Left renal pelvis (tissue), 4 donors: ENCODE measurements around the gene TEDC2. TPM values are rescaled to one million over a fixed set of nuclear protein-coding genes. Genes with fewer than 3 reads are reported as not detected.
A peak's percentile ranks its signal among the peaks of the same experiment; 100 is the strongest.

ENCODE experiments used
- DNase-seq, 4 donors: peaks; one replicate each; pipeline ENCODE4 v3.0.0-alpha.2; 2013; ENCODE audit warnings: low read depth in 4 of 4, low spot score in 3 of 4
- polyA plus RNA-seq, 4 donors: library from polyadenylated mRNA; unstranded; fragments of 120-200 nt; gene quantifications; one replicate each; pipeline ENCODE4 v1.2.1, GENCODE V29; 2013; ENCODE audit not compliant: insufficient read length in 4 of 4

TEDC2 gene
- polyA plus RNA-seq, 4 donors, result 6.1 to 14.6 (median 10.1) TPM

GRCh38 chr16:2490190-2491105, 30.5 kb downstream of the TEDC2 start:
- no peak for DNase-seq

- DNase-seq, result no peak
Measured at GRCh38 chr16:2492292-2492691, 32.4 kb downstream of the TEDC2 start.

GRCh38 chr16:2493605-2494004, 33.7 kb downstream of the TEDC2 start:
- DNase-seq, result no peak

- no peak for DNase-seq
Measured at GRCh38 chr16:2494616-2495015, 34.7 kb downstream of the TEDC2 start.

GRCh38 chr16:2495041-2495440, 35.1 kb downstream of the TEDC2 start:
- DNase-seq, result no peak

GRCh38 chr16:2496223-2497115, 36.6 kb downstream of the TEDC2 start:
- no peak for DNase-seq

GRCh38 chr16:2497116-2497630, 37.3 kb downstream of the TEDC2 start:
- no peak for DNase-seq

GRCh38 chr16:2497695-2498484, 38.0 kb downstream of the TEDC2 start:
- DNase-seq, result no peak

GRCh38 chr16:2498531-2499253, 38.8 kb downstream of the TEDC2 start:
- no peak for DNase-seq

GRCh38 chr16:2499454-2499853, 39.5 kb downstream of the TEDC2 start:
- no peak for DNase-seq

- no peak for DNase-seq
Measured at GRCh38 chr16:2499890-2500429, 40.1 kb downstream of the TEDC2 start.

GRCh38 chr16:2500430-2500917, 40.6 kb downstream of the TEDC2 start:
- DNase-seq, result no peak

- DNase-seq, result peak; percentile 73 to 80 (median 78)
Measured at GRCh38 chr16:2500918-2501750, 41.2 kb downstream of the TEDC2 start.

- no peak for DNase-seq
Measured at GRCh38 chr16:2501946-2502895, 42.3 kb downstream of the TEDC2 start.

- no peak for DNase-seq
Measured at GRCh38 chr16:2505695-2506094, 45.8 kb downstream of the TEDC2 start.

GRCh38 chr16:2507052-2507659, 47.2 kb downstream of the TEDC2 start:
- DNase-seq, result no peak

GRCh38 chr16:2507665-2508064, 47.8 kb downstream of the TEDC2 start:
- no peak for DNase-seq
